ENCODE data around the gene WNT3A.
"Not testable (repeated sequence)": the region's sequence is repeated elsewhere in the genome, so short reads cannot be mapped to it uniquely, and the experiment has no call there.

- TF ChIP-seq, protein P1, sequence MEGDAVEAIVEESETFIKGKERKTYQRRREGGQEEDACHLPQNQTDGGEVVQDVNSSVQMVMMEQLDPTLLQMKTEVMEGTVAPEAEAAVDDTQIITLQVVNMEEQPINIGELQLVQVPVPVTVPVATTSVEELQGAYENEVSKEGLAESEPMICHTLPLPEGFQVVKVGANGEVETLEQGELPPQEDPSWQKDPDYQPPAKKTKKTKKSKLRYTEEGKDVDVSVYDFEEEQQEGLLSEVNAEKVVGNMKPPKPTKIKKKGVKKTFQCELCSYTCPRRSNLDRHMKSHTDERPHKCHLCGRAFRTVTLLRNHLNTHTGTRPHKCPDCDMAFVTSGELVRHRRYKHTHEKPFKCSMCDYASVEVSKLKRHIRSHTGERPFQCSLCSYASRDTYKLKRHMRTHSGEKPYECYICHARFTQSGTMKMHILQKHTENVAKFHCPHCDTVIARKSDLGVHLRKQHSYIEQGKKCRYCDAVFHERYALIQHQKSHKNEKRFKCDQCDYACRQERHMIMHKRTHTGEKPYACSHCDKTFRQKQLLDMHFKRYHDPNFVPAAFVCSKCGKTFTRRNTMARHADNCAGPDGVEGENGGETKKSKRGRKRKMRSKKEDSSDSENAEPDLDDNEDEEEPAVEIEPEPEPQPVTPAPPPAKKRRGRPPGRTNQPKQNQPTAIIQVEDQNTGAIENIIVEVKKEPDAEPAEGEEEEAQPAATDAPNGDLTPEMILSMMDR (IDR thresholded peaks at IDR 0.05) = not testable (repeated sequence)
- not testable (repeated sequence) for TF ChIP-seq POLR2A, EP300 (IDR thresholded peaks at IDR 0.05)
Measured at GRCh38 chr1:228019722-228020083, 12.9 kb downstream of the WNT3A start.
